Hematopoietic multipotent progenitor cell treated with erythropoietin and hydrocortisone succinate and interleukin-3 and kit ligand, for 4 days (in vitro differentiated cells): ENCODE data around the gene NFYC.

Source experiments
- DNase-seq: peaks from one replicate; pipeline ENCODE4 v3.0.0-alpha.2; 2015

Gene NFYC

GRCh38 chr1:40783001-40783905, 91.7 kb downstream of the NFYC start, which contains the start of gene KCNQ4:
TSS of gene KCNQ4 (plus strand) at chr1:40783787. CDS start at chr1:40784094, 307 bp downstream.
- DNase-seq: peak; percentile 66

DNA sequence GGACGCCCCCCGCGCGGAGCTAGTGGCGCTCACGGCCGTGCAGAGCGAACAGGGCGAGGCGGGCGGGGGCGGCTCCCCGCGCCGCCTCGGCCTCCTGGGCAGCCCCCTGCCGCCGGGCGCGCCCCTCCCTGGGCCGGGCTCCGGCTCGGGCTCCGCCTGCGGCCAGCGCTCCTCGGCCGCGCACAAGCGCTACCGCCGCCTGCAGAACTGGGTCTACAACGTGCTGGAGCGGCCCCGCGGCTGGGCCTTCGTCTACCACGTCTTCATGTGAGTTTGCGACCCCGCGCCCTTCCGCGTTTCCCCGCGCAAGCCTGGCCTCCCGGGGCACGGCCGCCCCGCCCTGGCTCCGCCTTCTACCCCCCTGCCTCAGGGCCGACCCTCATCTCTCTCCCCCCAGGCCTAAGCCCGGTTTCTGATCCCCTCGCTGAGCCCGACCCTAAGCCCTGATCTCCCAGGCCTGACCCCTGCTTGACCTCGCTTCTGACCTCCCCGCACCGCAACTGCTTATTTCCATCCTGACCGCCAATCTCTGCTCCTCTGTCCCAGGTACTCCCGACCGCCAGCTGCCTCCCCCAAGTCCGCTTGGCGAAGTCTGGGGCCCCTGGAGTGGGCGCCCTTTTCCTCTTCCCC, 92.8 kb downstream of the NFYC start:
- peak; percentile 57 for DNase-seq

DNA sequence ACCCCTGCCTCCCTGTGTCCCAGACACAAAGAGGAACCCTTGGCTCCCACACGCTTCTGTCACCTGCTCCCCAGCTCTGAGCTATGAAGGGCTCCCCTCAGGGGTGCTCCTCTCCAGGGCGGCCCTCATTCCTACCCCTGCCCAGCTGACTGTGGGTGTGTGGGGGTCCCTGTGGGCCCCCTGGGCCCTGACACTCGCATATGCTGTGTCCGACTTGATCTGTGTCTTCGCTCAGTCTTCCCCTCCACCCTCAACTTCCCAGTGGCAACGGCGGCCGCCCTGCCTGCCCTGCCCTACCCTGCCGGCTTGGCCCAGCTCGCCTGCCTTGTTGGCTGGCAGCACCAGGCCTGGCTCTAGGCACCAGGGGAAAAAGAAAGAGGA, 93.3 kb downstream of the NFYC start:
- DNase-seq: no peak

GRCh38 chr1:40785446-40785845, 93.9 kb downstream of the NFYC start:
- DNase-seq: no peak

GRCh38 chr1:40786171-40786994, 94.9 kb downstream of the NFYC start:
- DNase-seq: no peak

DNA sequence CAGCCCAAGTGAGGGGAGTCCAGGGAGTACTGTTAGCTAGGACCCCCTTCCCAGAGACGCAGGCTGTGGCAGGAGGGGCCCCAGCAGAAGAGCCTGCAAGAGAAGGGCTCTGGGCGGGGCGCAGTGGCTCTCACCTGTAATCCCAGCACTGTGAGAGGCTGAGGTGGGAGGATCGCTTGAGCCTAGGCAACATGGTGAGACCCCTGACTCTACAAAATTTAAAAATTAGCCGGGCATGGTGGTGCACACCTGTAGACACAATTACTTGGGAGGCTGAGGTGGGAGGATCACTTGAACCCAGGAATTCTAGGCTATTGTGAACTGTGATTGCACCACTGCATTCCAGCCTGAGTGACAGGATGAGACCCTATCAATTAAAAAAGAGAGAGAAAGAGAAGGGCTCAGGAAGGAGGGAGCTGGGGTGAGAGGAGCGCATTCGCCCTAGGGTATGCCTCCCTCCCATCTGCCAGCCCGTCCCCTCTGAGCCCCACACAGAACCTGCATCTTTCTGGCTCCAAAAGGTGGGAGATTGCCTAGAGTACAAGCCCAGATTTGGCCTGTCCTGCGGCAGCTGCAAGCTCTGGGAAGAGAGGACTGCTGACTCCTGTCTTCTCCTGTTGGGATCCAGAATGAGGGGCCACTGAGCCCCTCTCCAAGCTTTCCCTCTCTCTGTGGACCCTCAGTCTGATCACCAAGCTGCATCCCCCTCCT, 95.6 kb downstream of the NFYC start:
- DNase-seq: no peak

DNA sequence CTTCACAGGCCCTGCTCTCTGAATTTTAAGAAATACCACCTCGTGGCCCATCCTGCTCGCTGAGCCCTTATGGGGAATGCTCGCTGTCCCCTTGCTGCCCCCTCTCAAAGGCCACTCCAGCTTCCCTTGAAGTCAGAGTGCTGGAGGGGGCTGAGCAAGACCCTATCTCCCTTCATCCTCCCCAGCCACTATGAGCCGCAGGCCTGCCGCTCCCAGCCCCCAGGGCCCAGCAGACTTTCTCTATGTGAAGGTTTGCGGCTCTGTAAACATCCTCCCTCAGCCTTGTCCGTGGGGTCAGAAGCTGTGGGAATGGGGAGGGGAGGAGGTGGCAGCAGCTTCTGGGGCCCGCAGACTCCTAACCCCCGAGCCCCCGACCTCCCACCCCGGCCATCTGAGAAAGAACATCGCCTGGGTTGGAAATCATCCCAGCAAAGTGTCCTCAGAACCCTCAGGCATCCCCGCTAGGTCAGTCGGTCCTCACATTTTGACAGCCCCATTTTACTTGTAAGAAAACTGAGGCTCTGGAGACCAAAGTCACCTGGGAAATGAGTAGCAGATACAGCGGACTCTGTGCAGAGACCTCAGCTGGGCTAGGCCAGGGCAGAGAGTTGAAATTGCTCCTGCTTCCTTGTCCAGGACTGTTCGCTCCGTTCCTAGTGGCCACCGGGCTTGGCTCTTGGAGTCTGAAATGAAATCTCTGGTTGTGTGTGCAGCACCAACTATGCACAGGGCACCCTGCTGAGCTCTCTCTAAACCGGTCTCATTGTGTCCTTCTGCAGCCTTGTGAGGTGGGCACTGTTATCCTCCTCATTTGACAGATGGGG, 96.4 kb downstream of the NFYC start:
- no peak for DNase-seq

DNA sequence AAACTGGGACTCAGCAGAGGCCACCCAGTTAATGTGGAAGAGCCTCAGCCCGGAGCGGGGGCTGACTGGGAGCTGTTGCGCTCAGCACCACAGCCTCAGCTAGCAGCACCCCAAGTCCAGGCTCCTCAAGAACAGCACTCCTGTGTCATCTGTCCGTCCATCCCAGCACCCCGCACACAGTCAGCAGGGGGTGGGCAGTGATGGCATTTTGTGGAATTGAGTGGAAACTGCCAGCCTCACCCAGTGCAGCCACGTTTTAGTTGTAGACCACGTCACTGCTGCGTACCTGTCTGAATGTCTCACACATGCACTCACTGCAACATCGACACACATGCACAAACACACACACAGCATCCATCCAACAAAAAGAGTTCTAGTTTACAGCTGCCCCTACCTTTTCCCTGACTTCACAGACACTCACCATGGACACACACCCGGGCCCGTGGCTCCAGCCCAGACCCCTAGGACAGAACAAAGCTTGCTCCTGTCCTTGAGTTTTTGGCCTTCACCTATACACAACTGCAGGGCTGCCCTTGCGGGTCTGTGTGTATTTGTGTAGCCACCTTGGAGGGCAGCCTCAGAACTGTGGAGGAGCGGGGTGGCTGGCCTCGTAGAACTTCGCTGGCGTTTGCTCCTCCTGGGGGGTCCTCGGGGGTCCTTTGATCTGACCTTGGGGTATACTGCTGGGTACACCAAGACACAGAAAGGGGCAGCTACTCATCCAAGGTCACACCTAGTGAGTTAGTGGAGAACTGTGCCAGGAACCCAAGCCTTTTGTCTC, 97.2 kb downstream of the NFYC start:
- no peak for DNase-seq

DNA sequence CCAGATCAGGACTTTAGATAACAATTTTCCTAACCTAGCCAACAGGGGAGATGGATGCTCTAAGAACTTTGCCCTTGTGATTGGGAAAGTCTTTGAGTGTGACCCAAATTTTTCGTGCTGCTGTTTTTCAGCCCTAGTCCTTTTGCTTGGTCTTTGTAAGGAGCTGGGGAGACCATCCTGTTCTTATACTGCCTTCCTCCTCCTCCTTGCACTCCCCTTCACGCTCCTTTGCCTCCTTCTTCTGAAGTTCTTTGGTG, 97.8 kb downstream of the NFYC start:
- no peak for DNase-seq

DNA sequence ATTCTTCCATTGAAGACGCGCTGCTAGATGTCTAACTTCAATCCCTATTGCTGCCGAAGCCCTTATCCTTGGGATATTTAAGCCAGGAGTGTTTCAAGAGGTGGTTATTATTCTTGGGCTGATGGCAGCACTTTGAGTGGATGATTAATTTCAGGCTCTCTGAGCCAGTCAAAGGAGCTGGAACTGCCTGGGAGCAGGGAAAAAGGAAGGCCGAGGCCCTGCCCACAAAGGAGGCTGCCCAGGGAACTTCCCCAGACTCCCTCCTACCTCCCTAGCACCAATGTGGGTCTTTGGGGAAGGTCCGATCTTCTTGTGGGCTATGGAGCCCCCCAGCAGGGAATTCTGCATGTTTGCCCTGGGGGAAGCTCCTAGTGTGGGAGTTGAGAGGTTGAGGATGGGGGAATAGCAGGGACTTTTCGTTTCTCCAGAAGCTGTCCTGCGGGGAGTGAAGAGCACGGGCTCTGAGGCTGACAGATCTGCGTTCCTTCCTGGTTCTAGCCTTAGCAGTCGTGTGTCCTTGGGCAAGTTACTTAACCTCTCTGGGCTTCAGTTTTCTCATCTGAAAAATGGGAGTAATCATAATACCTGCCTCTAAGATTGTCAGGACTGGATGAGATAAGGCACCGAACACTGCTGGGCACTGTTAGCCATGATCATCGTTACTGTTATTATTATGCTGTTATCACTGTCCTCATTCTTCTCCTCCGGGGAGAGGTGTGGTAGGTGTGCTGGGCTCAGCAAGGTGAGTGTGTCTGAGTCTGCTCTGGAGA, 98.3 kb downstream of the NFYC start:
- DNase-seq: no peak

DNA sequence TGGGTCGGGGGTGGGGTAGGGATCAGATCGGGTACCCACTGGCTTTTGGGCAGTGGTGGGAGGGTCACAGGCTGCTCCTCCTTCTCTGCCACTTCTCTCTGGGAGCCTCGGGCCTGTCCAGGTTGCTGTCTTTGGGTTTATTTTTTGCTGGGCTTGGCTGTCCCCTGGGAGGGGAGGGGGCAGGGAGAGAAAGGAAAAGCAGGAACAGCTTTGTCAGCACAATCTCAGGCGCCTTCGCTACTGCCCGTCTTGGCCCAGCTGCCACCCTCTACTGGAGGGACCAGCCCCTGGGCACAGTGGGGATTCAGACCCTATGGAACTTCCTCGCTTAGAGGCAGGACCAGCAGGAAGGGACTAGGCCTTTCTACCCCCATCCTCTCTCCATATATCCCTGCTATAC, 100.5 kb downstream of the NFYC start:
- no peak for DNase-seq

- DNase-seq: no peak
These were observed 102.1 kb downstream of the NFYC start for GRCh38 chr1:40793617-40794016.

DNA sequence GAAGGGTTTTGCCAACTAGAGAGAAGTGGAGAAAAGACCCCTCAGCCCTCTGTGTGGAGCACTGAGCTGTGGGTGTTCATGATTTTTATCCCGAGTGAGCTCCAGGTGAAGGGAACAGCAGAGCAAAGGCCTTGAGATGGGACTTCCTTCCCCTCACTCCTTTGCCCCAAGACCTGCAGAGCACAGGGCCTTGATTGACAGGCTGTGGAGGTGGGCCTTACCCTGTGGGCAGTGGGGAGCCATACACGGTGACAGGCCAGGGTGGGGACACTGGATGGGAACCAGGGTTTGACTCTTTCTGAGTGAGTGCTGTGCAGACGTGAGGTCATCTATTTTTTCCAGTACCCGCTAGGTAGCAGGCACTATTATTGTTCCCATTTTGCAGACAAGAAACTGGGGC, 102.5 kb downstream of the NFYC start:
- DNase-seq: no peak

DNA sequence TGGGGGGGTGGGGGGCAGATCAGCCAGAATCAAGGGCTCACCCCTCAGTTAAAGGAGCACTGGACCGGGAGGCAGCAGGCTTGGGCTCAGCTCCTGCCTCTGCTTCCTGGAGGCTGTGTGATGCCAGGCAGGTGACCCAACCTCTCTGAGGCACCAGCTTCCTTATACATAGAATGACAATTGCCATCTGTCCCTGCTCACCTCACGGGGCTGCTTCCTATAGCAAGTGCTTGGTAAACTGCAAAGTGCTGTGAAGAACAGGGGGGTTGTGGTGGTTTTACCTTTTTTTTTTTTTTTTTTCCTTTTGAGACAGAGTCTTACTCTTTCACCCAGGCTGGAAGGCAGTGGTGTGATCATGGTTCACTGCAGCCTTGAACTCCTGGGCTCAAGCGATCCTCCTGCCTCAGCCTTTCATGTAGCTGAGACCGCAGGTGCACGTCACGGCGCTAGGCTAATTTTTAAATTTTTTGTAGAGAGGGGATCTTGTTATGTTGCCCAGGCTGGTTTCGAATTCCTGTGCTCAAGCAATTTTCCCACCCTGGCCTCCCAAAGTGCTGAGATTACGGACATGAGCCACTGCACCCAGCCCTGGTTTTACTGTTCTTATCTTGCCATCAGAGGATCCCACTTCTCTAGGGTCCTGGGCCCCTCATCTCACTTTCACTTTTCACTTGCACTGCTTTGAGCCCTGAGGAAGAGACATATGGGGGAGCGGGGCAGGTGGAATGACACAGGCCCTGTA, 103.6 kb downstream of the NFYC start:
- DNase-seq: no peak

GRCh38 chr1:40795811-40796586, 104.5 kb downstream of the NFYC start:
- no peak for DNase-seq

DNA sequence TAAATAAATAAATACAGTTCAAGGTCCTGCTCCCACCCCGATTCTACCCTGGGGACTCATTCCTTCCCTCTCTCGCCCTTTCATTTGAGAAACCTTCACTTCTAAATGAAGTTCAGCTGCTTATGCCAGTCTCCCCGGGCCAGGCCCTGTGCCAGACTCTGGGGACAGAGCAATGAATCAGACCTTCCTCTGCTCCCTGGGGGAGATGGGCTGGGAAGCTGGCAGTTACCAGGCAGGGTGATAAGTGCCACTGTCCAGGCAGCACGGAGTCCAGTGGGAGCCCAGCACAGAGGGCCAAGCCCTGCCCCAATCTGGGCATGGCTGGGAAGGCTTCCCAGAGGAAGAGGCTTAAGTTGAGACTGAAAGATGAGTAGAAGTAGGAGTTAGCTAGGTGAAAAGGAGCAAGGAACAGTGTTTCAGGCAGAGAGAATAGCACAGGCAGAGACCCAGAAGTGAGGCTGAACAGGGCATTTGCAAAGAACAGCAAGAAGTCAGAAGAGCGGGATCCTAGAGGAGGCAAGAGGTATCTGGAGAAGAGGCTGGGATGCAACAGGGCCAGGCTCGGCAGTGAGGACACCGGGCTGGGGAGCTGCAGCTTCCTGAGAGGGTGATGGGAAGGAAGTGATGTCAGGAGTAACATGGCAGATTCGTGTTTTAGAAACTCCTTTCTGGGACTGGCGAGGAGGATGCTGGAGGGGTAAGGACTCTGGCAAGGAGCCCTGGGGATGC, 105.6 kb downstream of the NFYC start:
- no peak for DNase-seq

GRCh38 chr1:40797668-40798010, 106.1 kb downstream of the NFYC start:
- no peak for DNase-seq
